T-cell (primary cell): Measurements from ENCODE around the gene MCRS1. TPM values are rescaled to one million over a fixed set of nuclear protein-coding genes. Genes with fewer than 3 reads are reported as not detected.

Experiments used
- ATAC-seq, 4 experiments: fragments of 200-7000 bp in 3 of 4; fragments of 150-1000 bp in 1 of 4; cut with Tn5 transposase; replicated peaks in 1 of 4; 1 replicate in 3 of 4; 2 replicates in 1 of 4; pipeline ENCODE4 v1.10.0; 2021; ENCODE audit warnings: moderate library complexity in 3 of 4, mild to moderate bottlenecking in 2 of 4, moderate number of reproducible peaks in 1 of 4
- CTCF ChIA-PET, 2 donors: fragments of 300-600 bp; sonication (Branson Sonifier 250); formaldehyde crosslinking; loops; one replicate each; lab custom pipeline; 2022; ENCODE audit warnings: antibody characterized with exemption in 2 of 2; lab: Charles Lee
- POLR2A ChIA-PET, 2 donors: fragments of 300-600 bp; sonication (Branson Sonifier 250); formaldehyde crosslinking; loops; one replicate each; lab custom pipeline; 2022; ENCODE audit warnings: antibody characterized with exemption in 2 of 2; lab: Charles Lee
- DNase-seq, 35 experiments: peaks; one replicate each; pipeline versions ENCODE4 v3.0.0 to v3.0.0-alpha.2; 2013 to 2023
- H3K27ac ChIP-seq: one replicate; pipeline ENCODE4 v1.5.1; 2013; ENCODE audit warnings: low read length
- H3K27me3 ChIP-seq, 2 experiments: replicated peaks in 1 of 2; 1 replicate in 1 of 2; 2 replicates in 1 of 2; pipeline versions ENCODE4 v1.6.1 to v1.7.0; 2013; ENCODE audit warnings: low read length in 1 of 2, mixed read lengths in 1 of 2; ENCODE audit not compliant: control insufficient read depth in 2 of 2, insufficient read depth in 2 of 2; ENCODE audit errors: extremely low read depth in 1 of 2
- H3K36me3 ChIP-seq, 2 donors: 1 replicate in 1 of 2; 2 replicates in 1 of 2; pipeline versions ENCODE4 v1.6.1 to v1.7.0; 2013; ENCODE audit warnings: low read length in 1 of 2; ENCODE audit not compliant: control insufficient read depth in 2 of 2, insufficient read depth in 1 of 2; ENCODE audit errors: extremely low read depth in 1 of 2
- H3K4me1 ChIP-seq, 2 experiments: 1 replicate in 1 of 2; 2 replicates in 1 of 2; pipeline versions ENCODE4 v1.6.1 to v1.7.0; 2013; ENCODE audit warnings: low read length in 2 of 2, mixed read lengths in 1 of 2; ENCODE audit not compliant: insufficient read depth in 2 of 2, control insufficient read depth in 1 of 2; ENCODE audit errors: extremely low read depth in 1 of 2
- H3K4me3 ChIP-seq, 2 donors: 1 replicate in 1 of 2; 2 replicates in 1 of 2; pipeline versions ENCODE4 v1.5.1 to v1.7.0; 2013; ENCODE audit warnings: mild to moderate bottlenecking in 2 of 2, low read length in 1 of 2, moderate library complexity in 1 of 2; ENCODE audit not compliant: control insufficient read depth in 1 of 2; ENCODE audit errors: extremely low read depth in 1 of 2
- H3K9me3 ChIP-seq: 2 replicates; pipeline ENCODE4 v1.7.0; 2013
- H3K27ac Mint-ChIP-seq, 2 donors: one replicate each; pipeline ENCODE4 v1.8.0; 2020 to 2021; ENCODE audit warnings: mild to moderate bottlenecking in 2 of 2, mixed read lengths in 2 of 2
- H3K27me3 Mint-ChIP-seq, 2 donors: one replicate each; pipeline ENCODE4 v1.8.0; 2021 to 2022; ENCODE audit warnings: mixed read lengths in 2 of 2
- H3K36me3 Mint-ChIP-seq: one replicate; pipeline ENCODE4 v1.8.0; 2021; ENCODE audit warnings: mixed read lengths
- H3K4me1 Mint-ChIP-seq, 3 donors: one replicate each; pipeline ENCODE4 v1.8.0; 2020 to 2022; ENCODE audit warnings: mixed read lengths in 3 of 3, mild to moderate bottlenecking in 1 of 3
- H3K4me3 Mint-ChIP-seq, 3 donors: one replicate each; pipeline ENCODE4 v1.8.0; 2020 to 2022; ENCODE audit warnings: mild to moderate bottlenecking in 3 of 3, mixed read lengths in 3 of 3, moderate library complexity in 3 of 3
- H3K9me3 Mint-ChIP-seq, 3 donors: one replicate each; pipeline ENCODE4 v1.8.0; 2020 to 2022; ENCODE audit warnings: mixed read lengths in 3 of 3
- WGBS: methylation state at CpG from one replicate; pipeline ENCODE4 v1.1.5; 2013; ENCODE audit warnings: missing lambda C conversion rate; ENCODE audit not compliant: insufficient coverage; 5-methylcytosine and 5-hydroxymethylcytosine counted together
- total RNA-seq, 35 experiments: library from RNA in 6 of 35; stranded (reverse) in 6 of 35; fragments of 120-200 nt in 1 of 35; gene quantifications; one replicate each; pipeline versions ENCODE4 v1.2.1 to v1.2.4 and lab custom pipeline; 2013 to 2026

The MCRS1 gene
- total RNA-seq, 5 donors from 2014 or later (not counting 1 experiment from before 2014, with no cell fraction given): 66.1 to 89.0 (median 85.7) TPM

DNA sequence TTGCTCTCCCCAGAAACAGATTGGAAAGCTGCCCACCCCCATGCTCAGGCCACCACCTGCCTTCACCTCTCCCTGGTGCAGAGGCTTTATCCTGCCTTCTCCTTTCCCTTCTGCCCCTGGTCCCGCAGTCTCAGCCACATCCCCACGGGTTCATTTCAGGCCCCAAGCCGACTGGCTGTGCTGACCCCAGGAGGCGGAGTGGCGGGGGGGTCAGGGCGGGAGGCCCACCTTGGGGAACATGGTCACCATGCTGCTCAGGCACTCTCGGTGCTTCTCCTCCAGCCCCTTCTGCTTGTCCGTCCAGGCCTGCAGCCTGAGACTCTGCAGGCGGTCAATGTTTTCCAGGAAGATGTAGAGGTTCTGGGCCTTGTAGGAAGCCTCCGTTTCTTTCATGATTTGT, 30.6 kb upstream of the MCRS1 start:
- H3K9me3 Mint-ChIP-seq: no peaks in the 10 kb centered on the region
- H3K27me3 Mint-ChIP-seq: no peaks in the 10 kb centered on the region
- Histone ChIP-seq H3K36me3 (no peaks in the 10 kb centered on the region), H3K4me1 (no peaks in the 10 kb centered on the region), H3K4me3 (no peak overlapping the region), H3K9me3 (no peaks in the 10 kb centered on the region), H3K27ac (no peak overlapping the region), H3K27me3 (no peaks in the 10 kb centered on the region)
- ATAC-seq: no peak
- CTCF ChIA-PET: no interaction called here
- no peaks in the 10 kb centered on the region for H3K36me3 Mint-ChIP-seq
- no peak for DNase-seq
- WGBS: 85% methylated on average over 8 of the region's 10 CpGs
- H3K4me3 Mint-ChIP-seq: no peak overlapping the region
- H3K4me1 Mint-ChIP-seq: peaks cover 0 to 2% (median 0%) of the 10 kb centered on the region in 3 donors
- POLR2A ChIA-PET: interaction anchor here in 1 of 2 donors (0.7 kb wide), 1 partner anchor 9 kb away, joined by 3 read pairs; no protein-coding TSS in a partner anchor
- no peak overlapping the region for H3K27ac Mint-ChIP-seq

DNA sequence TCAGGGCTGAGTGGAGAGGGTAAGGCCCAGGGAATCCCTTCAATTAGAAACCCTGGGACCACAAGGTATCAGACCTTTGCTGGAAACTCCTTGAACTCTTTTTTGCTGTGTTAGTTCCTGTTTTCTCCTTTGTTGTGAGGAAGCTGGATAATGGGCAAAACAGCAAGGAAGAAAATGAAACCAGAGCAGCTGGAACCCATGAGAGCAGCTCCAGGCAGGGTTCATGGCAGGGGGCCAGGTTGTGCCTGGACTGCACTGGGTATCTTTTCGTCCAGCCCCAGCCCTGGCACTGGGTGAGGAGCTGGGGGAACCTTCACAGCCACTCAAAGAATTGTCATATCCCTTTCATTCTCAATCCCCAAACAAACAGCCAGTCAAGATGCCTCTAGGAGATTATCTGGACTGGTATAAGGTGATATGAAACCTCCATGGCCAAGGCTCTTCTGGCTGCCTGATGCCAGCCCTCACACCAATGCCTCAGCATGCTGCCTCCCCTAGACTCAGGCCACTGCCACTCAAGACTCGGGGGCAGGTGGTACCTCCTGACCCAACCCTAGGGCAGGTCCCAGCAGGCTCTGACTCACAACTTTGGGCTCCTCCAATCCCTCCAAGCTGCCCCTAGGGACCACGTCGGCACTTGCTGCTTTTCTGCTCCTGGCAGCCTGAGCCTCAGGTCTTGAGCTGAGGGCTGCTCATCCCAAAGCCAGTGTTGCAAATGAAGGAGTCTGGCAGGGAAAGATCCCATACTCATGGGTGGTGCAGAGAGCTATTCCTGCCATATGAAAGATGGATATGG, 21.0 kb upstream of the MCRS1 start:
- WGBS: 95% methylated on average over 2 of the region's 4 CpGs
- Mint-ChIP-seq H3K27me3 (no peaks in the 10 kb centered on the region), H3K36me3 (peaks cover 29% of the 10 kb centered on the region), H3K9me3 (peaks cover 0 to 7% (median 0%) of the 10 kb centered on the region in 3 donors), H3K27ac (no peak overlapping the region), H3K4me1 (no peaks in the 10 kb centered on the region), H3K4me3 (no peak overlapping the region)
- ChIA-PET CTCF (interaction anchor here in 1 of 2 donors (0.5 to 0.7 kb wide), 3 partner anchors 9 to 793 kb away, joined by 3 to 9 read pairs (median 5); no protein-coding TSS in a partner anchor), POLR2A (interaction anchor here in 1 of 2 donors (0.7 kb wide), 1 partner anchor 218 kb away, joined by 16 read pairs; no protein-coding TSS in a partner anchor)
- DNase-seq (no peak), ATAC-seq (no peak)
- no peak overlapping the region for H3K4me3 ChIP-seq
- no peaks in the 10 kb centered on the region for H3K4me1 ChIP-seq
- H3K27ac ChIP-seq: no peak overlapping the region
- no peaks in the 10 kb centered on the region for H3K27me3 ChIP-seq
- H3K9me3 ChIP-seq: peaks cover 5% of the 10 kb centered on the region
- peaks cover 2 to 9% of the 10 kb centered on the region in 2 donors for H3K36me3 ChIP-seq

- Mint-ChIP-seq H3K36me3 (peaks cover 34% of the 10 kb centered on the region), H3K27me3 (no peaks in the 10 kb centered on the region), H3K4me3 (no peak overlapping the region), H3K4me1 (no peaks in the 10 kb centered on the region), H3K27ac (no peak overlapping the region), H3K9me3 (peaks cover 0 to 7% (median 0%) of the 10 kb centered on the region in 3 donors)
- ATAC-seq: no peak
- Histone ChIP-seq H3K9me3 (peaks cover 5% of the 10 kb centered on the region), H3K27ac (no peak overlapping the region), H3K4me3 (no peak overlapping the region), H3K27me3 (no peaks in the 10 kb centered on the region), H3K36me3 (peaks cover 6 to 11% of the 10 kb centered on the region in 2 donors), H3K4me1 (no peaks in the 10 kb centered on the region)
- ChIA-PET POLR2A (no interaction called here), CTCF (interaction anchor here in 1 of 2 donors (0.7 kb wide), 1 partner anchor 230 kb away, joined by 4 read pairs; no protein-coding TSS in a partner anchor)
- WGBS: 93% methylated on average over 6 of the region's 7 CpGs
- no peak for DNase-seq
Measured at GRCh38 chr12:49588281-49588680, 20.3 kb upstream of the MCRS1 start.

GRCh38 chr12:49587174-49587908, 19.4 kb upstream of the MCRS1 start:
- Mint-ChIP-seq H3K27ac (no peak overlapping the region), H3K9me3 (peaks cover 0 to 7% (median 0%) of the 10 kb centered on the region in 3 donors), H3K4me1 (peaks cover 0 to 6% (median 0%) of the 10 kb centered on the region in 3 donors), H3K27me3 (no peaks in the 10 kb centered on the region), H3K4me3 (no peak overlapping the region), H3K36me3 (peaks cover 34% of the 10 kb centered on the region)
- H3K4me1 ChIP-seq: no peaks in the 10 kb centered on the region
- no peaks in the 10 kb centered on the region for H3K27me3 ChIP-seq
- H3K36me3 ChIP-seq: peaks cover 6 to 11% of the 10 kb centered on the region in 2 donors
- H3K9me3 ChIP-seq: peaks cover 5% of the 10 kb centered on the region
- H3K27ac ChIP-seq: no peak overlapping the region
- ChIA-PET CTCF (interaction anchor here in 1 of 2 donors (0.7 kb wide), 1 partner anchor 229 kb away, joined by 4 read pairs; no protein-coding TSS in a partner anchor), POLR2A (no interaction called here)
- DNase-seq: no peak
- no peak overlapping the region for H3K4me3 ChIP-seq
- 84% methylated on average over 8 of the region's 11 CpGs for WGBS
- no peak for ATAC-seq

DNA sequence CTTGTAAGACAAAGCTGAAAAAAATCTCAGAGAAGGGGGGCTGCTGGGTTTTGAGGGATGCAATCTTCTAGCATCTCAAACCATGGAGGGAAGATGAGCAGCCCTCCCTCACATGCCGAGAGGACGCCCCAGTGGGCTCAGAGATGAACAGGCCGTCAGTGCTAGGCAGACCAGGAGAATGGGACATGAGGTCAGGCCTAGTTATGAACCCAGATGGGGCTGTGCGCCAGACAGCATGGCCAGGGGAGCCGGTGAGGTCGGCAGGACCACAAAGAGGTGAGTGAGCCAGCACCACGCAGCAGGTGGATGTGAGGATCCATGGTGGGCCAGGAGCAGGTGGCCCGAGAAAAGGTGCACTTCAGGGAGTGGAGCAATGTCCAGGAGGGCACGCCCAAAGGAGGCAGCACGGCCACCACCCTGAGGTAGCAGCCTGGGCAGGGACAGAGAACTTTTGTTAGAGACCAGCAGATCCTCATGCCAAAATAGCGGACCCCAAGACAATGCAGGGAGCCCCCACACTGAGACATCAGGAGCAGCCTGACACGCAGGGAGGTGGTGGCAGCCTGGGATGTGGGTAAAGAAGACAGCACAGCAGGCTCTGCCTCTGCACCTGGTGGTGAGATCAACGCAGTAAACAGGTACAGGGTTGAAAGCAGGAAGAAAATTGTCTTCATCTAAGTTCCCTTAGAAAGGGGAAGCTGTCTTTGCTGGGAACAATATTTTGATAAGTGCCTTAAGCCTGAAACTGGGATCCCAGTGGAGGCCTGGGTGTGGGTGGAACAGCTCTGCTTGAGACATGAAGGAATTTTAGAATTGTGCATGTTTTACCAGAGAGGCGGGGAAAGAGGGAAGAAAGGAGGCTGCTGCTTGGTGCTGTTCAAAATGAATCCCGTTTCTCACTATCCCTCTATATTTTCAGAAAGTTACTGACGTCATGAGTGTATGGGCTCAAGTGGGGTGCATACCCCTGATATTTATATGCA, 17.8 kb upstream of the MCRS1 start:
- Histone ChIP-seq H3K36me3 (peaks cover 6 to 8% of the 10 kb centered on the region in 2 donors), H3K4me3 (no peak overlapping the region), H3K27ac (no peak overlapping the region), H3K9me3 (peaks cover 1% of the 10 kb centered on the region), H3K4me1 (no peaks in the 10 kb centered on the region), H3K27me3 (no peaks in the 10 kb centered on the region)
- H3K4me1 Mint-ChIP-seq: peaks cover 0 to 16% (median 3%) of the 10 kb centered on the region in 3 donors
- H3K36me3 Mint-ChIP-seq: peaks cover 28% of the 10 kb centered on the region
- H3K9me3 Mint-ChIP-seq: peaks cover 0 to 4% (median 0%) of the 10 kb centered on the region in 3 donors
- ATAC-seq (no peak), DNase-seq (no peak)
- no peaks in the 10 kb centered on the region for H3K27me3 Mint-ChIP-seq
- 95% methylated on average over 12 of the region's 16 CpGs for WGBS
- ChIA-PET CTCF (no interaction called here), POLR2A (no interaction called here)
- no peak overlapping the region for H3K4me3 Mint-ChIP-seq
- H3K27ac Mint-ChIP-seq: no peak overlapping the region
